Endothelial cell of umbilical vein (primary cell): ENCODE data around the gene ZMIZ1.

Experiments
- EZH2 ChIP-seq: IDR thresholded peaks from 2 replicates; pipeline ENCODE4 v1.6.1; 2012; ENCODE audit warnings: borderline replicate concordance, low read depth, mild to moderate bottlenecking, moderate library complexity, low read length, inconsistent platforms; ENCODE audit not compliant: severe bottlenecking
- TF ChIP-seq, protein P1 (sequence below), 2 donors: IDR thresholded peaks; 1 replicate in 1 of 2; 2 replicates in 1 of 2; pipeline ENCODE4 v1.5.1; 2011; ENCODE audit warnings: low read length in 2 of 2, mild to moderate bottlenecking in 2 of 2, moderate library complexity in 2 of 2, control low read depth in 1 of 2, inconsistent platforms in 1 of 2, low read depth in 1 of 2; ENCODE audit not compliant: insufficient read depth in 1 of 2; ENCODE audit errors: extremely low read depth in 1 of 2

DNA sequence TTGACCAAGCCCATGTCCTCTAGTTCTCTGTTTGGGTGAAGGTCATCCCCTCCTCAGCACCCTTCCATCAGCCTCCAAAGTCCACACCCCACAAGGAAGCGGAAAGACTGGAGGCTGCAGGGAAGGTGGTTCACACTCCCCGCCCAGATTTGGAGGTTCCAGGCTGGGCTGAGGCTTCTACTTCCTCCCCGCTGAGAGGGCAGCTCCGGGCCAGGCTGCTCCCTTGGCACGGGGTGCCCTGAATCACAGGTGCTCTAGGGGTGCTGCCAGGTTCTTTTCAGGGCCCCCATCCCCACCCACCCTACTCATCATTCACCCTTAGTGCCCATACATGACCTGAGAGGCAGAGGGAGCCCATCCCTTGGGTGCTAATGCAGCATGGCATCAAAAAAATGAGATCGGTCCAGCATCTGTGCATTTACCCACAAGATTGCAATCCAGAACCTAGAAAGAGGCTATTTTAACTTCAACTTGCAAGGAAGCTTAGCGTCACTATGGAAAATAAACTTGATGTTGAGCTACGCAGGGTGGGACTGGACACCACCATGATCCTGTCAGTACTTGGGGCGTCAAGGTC is 47.3 kb upstream of the ZMIZ1 start:
- TF ChIP-seq EZH2 = no peak
- TF ChIP-seq, protein P1, sequence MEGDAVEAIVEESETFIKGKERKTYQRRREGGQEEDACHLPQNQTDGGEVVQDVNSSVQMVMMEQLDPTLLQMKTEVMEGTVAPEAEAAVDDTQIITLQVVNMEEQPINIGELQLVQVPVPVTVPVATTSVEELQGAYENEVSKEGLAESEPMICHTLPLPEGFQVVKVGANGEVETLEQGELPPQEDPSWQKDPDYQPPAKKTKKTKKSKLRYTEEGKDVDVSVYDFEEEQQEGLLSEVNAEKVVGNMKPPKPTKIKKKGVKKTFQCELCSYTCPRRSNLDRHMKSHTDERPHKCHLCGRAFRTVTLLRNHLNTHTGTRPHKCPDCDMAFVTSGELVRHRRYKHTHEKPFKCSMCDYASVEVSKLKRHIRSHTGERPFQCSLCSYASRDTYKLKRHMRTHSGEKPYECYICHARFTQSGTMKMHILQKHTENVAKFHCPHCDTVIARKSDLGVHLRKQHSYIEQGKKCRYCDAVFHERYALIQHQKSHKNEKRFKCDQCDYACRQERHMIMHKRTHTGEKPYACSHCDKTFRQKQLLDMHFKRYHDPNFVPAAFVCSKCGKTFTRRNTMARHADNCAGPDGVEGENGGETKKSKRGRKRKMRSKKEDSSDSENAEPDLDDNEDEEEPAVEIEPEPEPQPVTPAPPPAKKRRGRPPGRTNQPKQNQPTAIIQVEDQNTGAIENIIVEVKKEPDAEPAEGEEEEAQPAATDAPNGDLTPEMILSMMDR (IDR thresholded peaks at IDR 0.05; ENCODE audit: extremely low read depth in 1 of 2, insufficient read depth in 1 of 2, low read depth in 1 of 2, low read length in 2 of 2) = no peak
